IPS-18a (cell line): ENCODE data around the gene PKP1.

Experiments
- H3K27ac ChIP-seq: one replicate; pipeline ENCODE4 v1.5.1; 2013; ENCODE audit warnings: low read length
- H3K27me3 ChIP-seq: one replicate; pipeline ENCODE4 v1.6.1; 2013; ENCODE audit warnings: mild to moderate bottlenecking, low read length; ENCODE audit not compliant: control insufficient read depth, insufficient read depth
- H3K36me3 ChIP-seq: one replicate; pipeline ENCODE4 v1.6.1; 2013; ENCODE audit warnings: low read depth, low read length; ENCODE audit not compliant: control insufficient read depth
- H3K4me1 ChIP-seq: one replicate; pipeline ENCODE4 v1.6.1; 2013; ENCODE audit warnings: low read depth, low read length; ENCODE audit not compliant: control insufficient read depth
- H3K4me3 ChIP-seq: one replicate; pipeline ENCODE4 v1.5.1; 2013; ENCODE audit warnings: low read length
- H3K9ac ChIP-seq: one replicate; pipeline ENCODE4 v1.6.1; 2013; ENCODE audit warnings: mild to moderate bottlenecking, low read length, moderate library complexity
- H3K9me3 ChIP-seq: one replicate; pipeline ENCODE4 v1.6.1; 2013; ENCODE audit warnings: low read depth, low read length; ENCODE audit not compliant: control insufficient read depth

The PKP1 gene

DNA sequence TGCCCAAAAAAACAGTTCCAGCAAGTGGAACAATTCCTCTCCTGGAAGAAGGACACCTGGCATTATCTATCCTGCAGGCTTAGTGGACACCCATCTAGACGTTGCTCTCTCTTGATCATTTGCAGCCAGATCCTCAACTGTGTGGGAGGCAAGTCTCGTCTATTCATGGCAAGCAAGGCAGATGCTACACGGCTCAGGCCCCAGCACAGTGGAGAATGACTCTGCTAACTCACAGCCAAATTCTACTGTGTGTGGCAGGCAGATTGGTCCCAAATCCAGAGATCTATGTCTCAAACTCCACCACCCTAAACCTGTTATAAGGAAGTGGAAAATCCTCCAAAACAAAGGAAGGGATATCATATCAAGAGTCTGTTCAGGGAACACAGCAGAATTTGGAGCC is 87.2 kb downstream of the PKP1 start:
- Histone ChIP-seq H3K9me3 (no peaks in the 10 kb centered on the region), H3K4me3 (no peak overlapping the region), H3K4me1 (peaks cover 16% of the 10 kb centered on the region), H3K27me3 (no peaks in the 10 kb centered on the region), H3K9ac (no peak overlapping the region), H3K27ac (no peak overlapping the region), H3K36me3 (no peaks in the 10 kb centered on the region)

DNA sequence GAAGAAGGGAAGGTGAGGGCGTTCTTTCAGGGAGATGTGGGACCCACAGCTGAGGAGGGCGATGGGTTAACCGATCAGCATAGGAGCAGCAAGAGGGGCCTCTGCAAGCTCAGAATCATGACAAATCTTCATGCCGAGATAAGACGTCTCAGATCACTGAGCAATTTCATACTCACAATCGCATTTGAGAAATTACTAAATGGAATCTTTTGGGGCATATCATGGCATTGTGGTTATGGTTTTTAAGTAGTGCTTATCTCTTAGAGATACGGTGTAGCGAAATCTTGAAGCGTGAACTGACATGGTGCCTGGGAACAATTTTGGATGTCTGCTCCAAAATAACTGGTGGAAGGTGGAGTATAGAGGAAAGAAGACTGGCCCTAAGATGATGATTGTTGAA is 88.0 kb downstream of the PKP1 start:
- Histone ChIP-seq H3K27me3 (no peaks in the 10 kb centered on the region), H3K36me3 (no peaks in the 10 kb centered on the region)

DNA sequence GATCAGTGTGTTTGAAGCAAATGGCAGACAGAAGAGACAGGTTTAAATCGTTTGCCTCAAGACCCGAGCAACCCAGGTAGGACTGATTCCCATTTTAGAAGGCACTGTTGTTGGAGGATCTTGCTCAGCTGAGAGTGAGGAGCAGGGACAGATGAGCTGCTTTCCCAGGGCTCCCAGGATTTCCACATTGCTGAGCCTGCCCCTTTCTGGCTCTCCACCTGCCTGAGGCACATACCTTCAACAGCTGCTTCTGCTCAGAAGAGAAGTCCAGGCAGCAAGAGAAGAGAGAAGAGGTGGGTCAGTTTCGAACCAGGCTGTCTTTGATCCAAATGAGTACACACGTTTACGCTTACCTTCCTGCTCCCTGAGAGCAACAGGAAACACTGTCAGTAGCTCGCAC is 88.5 kb downstream of the PKP1 start:
- H3K4me3 ChIP-seq: no peak overlapping the region
- no peaks in the 10 kb centered on the region for H3K27me3 ChIP-seq
- no peaks in the 10 kb centered on the region for H3K36me3 ChIP-seq
- no peak overlapping the region for H3K9ac ChIP-seq
- no peak overlapping the region for H3K27ac ChIP-seq
- no peaks in the 10 kb centered on the region for H3K9me3 ChIP-seq
- peaks cover 25% of the 10 kb centered on the region for H3K4me1 ChIP-seq

More for the DNA sequence above, 88.0 kb downstream of the PKP1 start:
- H3K4me3 ChIP-seq: no peak overlapping the region
- peaks cover 24% of the 10 kb centered on the region for H3K4me1 ChIP-seq
- H3K27ac ChIP-seq: no peak overlapping the region
- H3K9me3 ChIP-seq: no peaks in the 10 kb centered on the region
- no peak overlapping the region for H3K9ac ChIP-seq

DNA sequence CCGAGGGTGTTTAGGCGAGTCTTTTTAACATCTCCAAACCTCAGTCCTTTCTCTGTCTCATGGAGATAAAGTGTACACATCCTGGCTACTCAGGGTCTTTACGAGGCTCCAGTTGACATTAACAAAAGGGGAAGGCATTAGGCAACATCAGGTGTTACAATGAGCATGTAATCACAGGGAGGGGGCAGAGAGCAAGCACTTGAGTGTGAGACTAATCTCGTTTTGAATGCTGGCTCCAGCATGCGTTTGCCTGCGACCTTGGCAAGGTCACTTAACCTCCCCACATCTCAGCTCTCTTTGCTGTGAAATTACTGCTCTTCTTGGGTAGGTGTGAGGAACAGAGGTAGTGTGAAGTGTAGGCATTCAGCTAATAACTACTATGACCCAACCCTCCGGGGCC is 91.1 kb downstream of the PKP1 start:
- no peak overlapping the region for H3K4me3 ChIP-seq
- H3K4me1 ChIP-seq: peaks cover 31% of the 10 kb centered on the region
- H3K36me3 ChIP-seq: no peaks in the 10 kb centered on the region
- H3K9me3 ChIP-seq: no peaks in the 10 kb centered on the region
- H3K27ac ChIP-seq: no peak overlapping the region
- H3K27me3 ChIP-seq: no peaks in the 10 kb centered on the region
- H3K9ac ChIP-seq: no peak overlapping the region

DNA sequence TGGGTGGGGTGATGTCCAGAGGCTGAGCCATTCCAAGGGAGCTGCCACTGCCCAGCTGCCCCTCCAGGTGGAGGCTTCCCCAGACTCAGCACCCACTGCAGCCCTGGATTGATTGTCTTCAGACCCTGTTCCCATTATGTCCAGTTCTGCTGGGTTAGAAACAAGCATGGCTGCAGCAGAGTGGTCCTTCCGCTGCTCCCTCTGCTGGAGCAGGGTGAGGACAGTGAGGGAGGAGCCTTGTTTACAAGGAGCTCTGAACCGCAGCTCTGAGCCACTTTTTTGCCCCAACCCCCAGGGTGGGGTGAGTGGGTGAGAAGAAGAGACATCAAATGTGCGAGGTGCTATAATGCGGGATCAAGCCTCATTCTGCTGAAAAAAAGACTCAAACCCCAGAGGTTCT is 91.9 kb downstream of the PKP1 start:
- Histone ChIP-seq H3K27me3 (no peaks in the 10 kb centered on the region), H3K36me3 (no peaks in the 10 kb centered on the region), H3K4me1 (peaks cover 31% of the 10 kb centered on the region), H3K9me3 (no peaks in the 10 kb centered on the region), H3K27ac (no peak overlapping the region), H3K4me3 (no peak overlapping the region), H3K9ac (no peak overlapping the region)

DNA sequence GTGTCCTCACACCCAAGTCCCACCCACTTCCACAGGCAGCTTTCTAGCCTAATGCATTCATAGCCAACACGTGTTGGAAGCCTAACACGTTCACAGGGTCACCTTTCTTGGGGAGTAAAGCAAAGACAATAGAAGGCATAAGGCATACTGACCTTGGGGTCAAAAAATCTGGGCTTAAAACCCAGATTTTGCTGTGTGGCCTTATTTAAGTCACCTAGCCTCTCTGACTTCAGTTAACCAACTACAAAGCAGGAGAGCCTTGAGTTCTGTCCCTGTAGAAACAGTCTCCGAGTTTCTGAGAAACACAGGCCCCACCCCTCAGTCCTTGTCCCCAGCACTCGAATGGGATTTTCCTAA is 92.8 kb downstream of the PKP1 start:
- no peaks in the 10 kb centered on the region for H3K36me3 ChIP-seq
- peak overlapping the region; percentile 17 for H3K4me3 ChIP-seq
- peaks cover 31% of the 10 kb centered on the region for H3K4me1 ChIP-seq
- H3K9ac ChIP-seq: peak overlapping the region; percentile 41
- peak overlapping the region; percentile 76 for H3K27ac ChIP-seq
- no peaks in the 10 kb centered on the region for H3K27me3 ChIP-seq
- H3K9me3 ChIP-seq: no peaks in the 10 kb centered on the region

DNA sequence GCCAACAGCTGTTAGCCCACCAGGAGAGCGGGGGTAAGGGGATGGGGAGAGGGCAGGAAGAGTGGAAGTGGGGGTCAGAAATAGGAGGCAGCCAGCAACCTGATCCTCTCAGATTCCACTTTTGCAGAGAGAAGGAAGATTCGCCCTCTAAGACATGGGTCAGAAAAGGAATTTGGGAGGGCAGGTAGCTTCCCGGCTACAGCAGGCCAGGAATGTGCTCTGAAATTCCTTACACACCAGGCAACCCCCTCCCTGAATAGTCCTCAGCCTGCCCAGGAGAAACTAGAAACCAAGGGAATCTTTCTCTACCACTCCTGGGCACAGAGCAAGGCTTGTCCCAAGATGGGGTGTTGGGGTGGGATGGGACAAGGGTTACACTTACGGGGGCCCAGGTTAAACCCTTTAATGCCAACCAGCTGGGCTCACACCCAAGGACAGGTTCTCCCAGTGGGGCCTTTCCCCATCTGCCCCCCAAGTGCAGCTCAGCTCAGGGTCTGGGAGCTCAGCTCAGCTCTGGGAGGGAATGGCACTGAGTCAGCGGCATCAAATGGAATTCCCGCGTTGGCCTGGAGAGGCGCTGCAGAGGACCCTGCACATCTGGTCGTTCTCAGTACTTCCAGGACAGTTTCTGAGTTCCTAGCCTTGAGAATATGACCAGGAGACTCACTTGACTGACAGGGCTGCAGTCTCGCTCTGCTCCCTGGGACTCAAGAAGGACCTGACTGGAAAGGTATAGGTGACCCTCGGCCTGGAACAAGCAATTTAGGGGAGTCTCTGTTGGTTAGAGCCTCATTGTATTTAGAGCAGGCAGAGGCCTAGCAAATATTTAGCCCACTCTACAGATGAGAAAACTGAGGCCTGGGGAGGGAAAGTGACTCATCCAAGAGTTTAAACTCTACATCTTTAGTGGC is 93.4 kb downstream of the PKP1 start:
- Histone ChIP-seq H3K9ac (peak overlapping the region; percentile 41), H3K36me3 (no peaks in the 10 kb centered on the region), H3K9me3 (no peaks in the 10 kb centered on the region), H3K4me3 (peak overlapping the region; percentile 43), H3K27me3 (no peaks in the 10 kb centered on the region), H3K4me1 (peaks cover 31% of the 10 kb centered on the region), H3K27ac (peak overlapping the region; percentile 76)

DNA sequence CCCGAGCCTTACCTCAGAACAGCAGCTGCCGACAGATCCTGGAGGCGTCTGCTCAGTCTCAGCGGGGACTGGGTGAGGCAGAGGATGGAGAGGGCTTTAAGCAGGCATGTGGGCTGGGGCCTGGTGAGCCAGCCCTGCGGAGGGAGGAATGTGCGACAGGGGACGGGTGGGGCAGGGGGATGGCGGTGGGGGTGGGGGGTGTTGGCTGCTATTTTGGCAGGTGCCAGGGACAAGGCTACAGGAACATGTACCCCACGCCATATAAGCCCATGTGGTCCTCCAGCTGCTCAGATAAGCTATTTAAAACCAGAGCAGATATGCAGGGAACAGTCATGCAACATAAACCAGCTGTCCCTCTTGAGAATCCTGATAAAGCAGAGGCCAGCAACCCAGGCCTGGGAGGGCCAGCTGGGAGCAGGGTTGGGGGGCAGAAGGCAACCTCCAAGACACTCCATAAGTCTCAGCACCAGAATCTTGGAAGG is 94.3 kb downstream of the PKP1 start, which contains the start of gene TNNT2:
TSS of gene TNNT2 (minus strand) at position 70 of the 482 bp plus-strand sequence. CDS start 4,426 bp downstream, outside the sequence.
- H3K27me3 ChIP-seq: no peaks in the 10 kb centered on the region
- peak within 1 kb of the TSS; percentile 76 for H3K27ac ChIP-seq
- H3K4me1 ChIP-seq: peaks cover 31% of the 10 kb centered on the region
- peak within 1 kb of the TSS; percentile 43 for H3K4me3 ChIP-seq
- H3K9ac ChIP-seq: peak within 1 kb of the TSS; percentile 41
- no peaks in the 10 kb centered on the region for H3K36me3 ChIP-seq
- no peaks in the 10 kb centered on the region for H3K9me3 ChIP-seq

DNA sequence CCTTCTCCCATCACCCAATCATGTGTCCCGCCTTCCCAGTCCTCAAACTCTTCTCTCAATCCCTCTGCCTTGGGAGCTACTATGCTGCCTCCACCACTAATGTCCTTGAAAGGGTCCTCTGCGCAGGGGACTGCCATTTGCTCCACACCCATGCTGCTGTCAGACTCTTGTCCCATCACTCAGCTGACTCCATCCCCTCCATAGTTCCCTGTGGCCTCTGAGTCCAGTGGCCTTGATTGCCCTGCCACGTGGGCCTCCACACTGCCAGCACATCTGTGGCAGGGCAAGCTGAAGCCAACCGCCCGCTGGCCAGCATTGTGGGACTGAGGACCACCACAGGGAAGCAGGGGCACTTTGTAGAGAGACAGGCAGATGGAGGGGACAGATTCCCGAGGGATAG is 95.5 kb downstream of the PKP1 start:
- H3K4me3 ChIP-seq: no peak overlapping the region
- no peaks in the 10 kb centered on the region for H3K27me3 ChIP-seq
- H3K9ac ChIP-seq: no peak overlapping the region
- H3K4me1 ChIP-seq: peaks cover 31% of the 10 kb centered on the region
- H3K36me3 ChIP-seq: no peaks in the 10 kb centered on the region
- H3K9me3 ChIP-seq: no peaks in the 10 kb centered on the region
- H3K27ac ChIP-seq: no peak overlapping the region

DNA sequence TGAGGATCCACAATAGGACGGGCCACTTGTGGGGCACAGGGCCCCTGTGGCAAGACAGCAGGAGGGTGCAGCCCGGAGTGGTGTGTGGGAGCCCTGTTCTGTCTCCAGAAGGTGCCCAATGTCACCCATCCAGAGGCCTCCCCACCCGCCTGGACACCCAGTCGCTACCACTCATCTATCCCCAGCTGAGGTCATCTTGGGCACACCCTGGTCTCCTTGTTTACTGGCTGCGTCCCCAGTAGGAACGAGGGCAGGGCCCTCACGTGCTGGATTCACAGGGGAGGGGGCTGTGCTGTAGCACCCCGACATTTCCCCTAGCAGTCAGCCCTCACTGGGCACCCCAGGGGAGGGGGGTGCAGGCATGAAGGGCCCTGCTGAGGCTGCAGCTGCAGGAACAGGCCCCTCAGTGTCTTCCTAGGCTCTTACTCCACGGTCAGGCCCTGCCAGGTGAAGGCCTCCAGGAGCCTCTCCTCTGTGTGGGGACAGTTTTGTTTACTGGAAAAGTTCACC is 96.5 kb downstream of the PKP1 start:
- Histone ChIP-seq H3K9ac (no peak overlapping the region), H3K9me3 (no peaks in the 10 kb centered on the region), H3K27me3 (no peaks in the 10 kb centered on the region), H3K4me3 (no peak overlapping the region), H3K4me1 (peaks cover 22% of the 10 kb centered on the region), H3K27ac (no peak overlapping the region), H3K36me3 (no peaks in the 10 kb centered on the region)

DNA sequence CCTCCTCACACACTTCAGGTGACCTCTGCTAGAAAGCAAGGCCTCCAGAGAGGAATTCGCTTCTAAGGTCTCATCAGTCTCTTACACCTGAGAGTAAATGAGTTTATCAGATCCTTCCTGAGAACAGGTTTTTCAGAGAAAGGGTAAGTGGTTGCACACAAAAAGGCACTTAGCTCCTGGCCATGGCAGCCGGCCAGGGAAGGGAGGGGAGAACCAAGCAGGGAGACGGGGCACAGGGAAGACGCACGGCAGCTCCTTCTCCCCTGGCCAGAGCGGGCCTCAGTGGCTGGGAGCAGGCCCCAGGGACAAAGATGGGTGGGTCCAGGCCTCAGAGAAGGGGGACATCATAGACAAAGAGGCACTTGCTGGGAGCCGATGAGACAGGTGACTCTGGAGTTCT is 97.8 kb downstream of the PKP1 start:
- Histone ChIP-seq H3K4me1 (peaks cover 9% of the 10 kb centered on the region), H3K4me3 (no peak overlapping the region), H3K9me3 (no peaks in the 10 kb centered on the region), H3K27ac (no peak overlapping the region), H3K9ac (no peak overlapping the region), H3K36me3 (no peaks in the 10 kb centered on the region), H3K27me3 (no peaks in the 10 kb centered on the region)
